ENCODE measurements around the gene SLC5A12.

DNA sequence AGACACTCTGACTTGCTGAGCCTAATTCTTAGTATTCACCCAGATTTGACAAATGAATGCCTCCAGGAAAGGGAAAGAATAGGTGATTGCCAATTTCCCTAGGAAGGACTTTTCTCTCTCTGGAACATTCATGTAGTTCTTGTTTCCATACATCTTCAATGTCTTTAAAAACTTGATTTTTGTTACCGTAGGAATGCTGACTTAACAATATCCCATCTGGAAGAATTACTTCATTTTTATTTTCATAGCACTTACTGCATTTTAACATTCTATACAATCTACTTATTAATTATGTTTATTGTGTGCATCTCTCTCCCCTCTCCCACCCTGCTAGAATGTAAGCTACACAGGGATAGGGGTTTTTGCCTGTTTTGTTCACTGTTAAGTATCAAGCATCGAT lies 66.6 kb downstream of the SLC5A12 start:
- TF ChIP-seq CTCF (IDR thresholded peaks at IDR 0.05) (no peak), POLR2A (IDR thresholded peaks at IDR 0.05) (no peak), POLR2AphosphoS5 (IDR thresholded peaks at IDR 0.05) (no peak)
